Anterior cingulate cortex (tissue), 58 donors: Measurements from ENCODE around the gene EIF1AX.
"Not testable (repeated sequence)": the region's sequence is repeated elsewhere in the genome, so short reads cannot be mapped to it uniquely, and the experiment has no call there.

ENCODE experiments used
- DNase-seq, 58 donors: peaks; one replicate each; lab custom pipeline; 2025; lab: John Stamatoyannopoulos, UW

Gene EIF1AX

GRCh38 chrX:20128670-20129069, 13.0 kb downstream of the EIF1AX start:
- DNase-seq, result no peak

- not testable (repeated sequence) for DNase-seq
Observed at GRCh38 chrX:20127440-20127839, 14.2 kb downstream of the EIF1AX start.

- DNase-seq, result not testable (repeated sequence)
Observed at GRCh38 chrX:20126833-20127232, 14.8 kb downstream of the EIF1AX start.

GRCh38 chrX:20124964-20125363, 16.7 kb downstream of the EIF1AX start:
- DNase-seq, result no peak

- peak in 1 of 58 donors; percentile 0 for DNase-seq
Observed at GRCh38 chrX:20118065-20118824, 23.4 kb downstream of the EIF1AX start.

GRCh38 chrX:20116577-20117240, 24.9 kb downstream of the EIF1AX start, which contains the start of gene MAP7D2:
MAP7D2 (minus strand) TSS chrX:20116907; CDS start chrX:20116879, 28 bp downstream.
- peak in 26 of 58 donors; percentile 0 to 37 (median 5) for DNase-seq

- DNase-seq, result peak in 6 of 58 donors; percentile 0 to 3 (median 2)
Observed at GRCh38 chrX:20116087-20116576, 25.5 kb downstream of the EIF1AX start.

- no peak for DNase-seq
Observed at GRCh38 chrX:20112022-20112774, 29.4 kb downstream of the EIF1AX start.

- DNase-seq, result no peak
Observed at GRCh38 chrX:20111271-20111670, 30.4 kb downstream of the EIF1AX start.

GRCh38 chrX:20101934-20102581, 39.6 kb downstream of the EIF1AX start:
- DNase-seq, result no peak

- no peak for DNase-seq
Observed at GRCh38 chrX:20091499-20091898, 50.1 kb downstream of the EIF1AX start.

GRCh38 chrX:20089845-20090244, 51.8 kb downstream of the EIF1AX start:
- no peak for DNase-seq

GRCh38 chrX:20080277-20080676, 61.4 kb downstream of the EIF1AX start:
- DNase-seq, result no peak
